K562 (cell line): ENCODE measurements around the gene CEND1. TPM values are rescaled to one million over a fixed set of nuclear protein-coding genes. Genes with fewer than 3 reads are reported as not detected.

Experiments used
- BHLHE40 ChIP-seq: IDR thresholded peaks from 2 replicates; pipeline ENCODE4 v1.6.1; 2011; ENCODE audit warnings: low read length, improper control_type of control experiment
- BRCA1 ChIP-seq, 2 experiments: fragments of 450-650 bp in 1 of 2; sonication (generic) in 1 of 2; formaldehyde crosslinking in 1 of 2; IDR thresholded peaks; 2 replicates each; pipeline versions ENCODE4 v1.5.0 to v1.6.1; 2017 to 2020; ENCODE audit warnings: mild to moderate bottlenecking in 1 of 2, missing genetic modification reagents in 1 of 2
- C11orf30 ChIP-seq: fragments of 450-650 bp; IDR thresholded peaks from 2 replicates; pipeline ENCODE4 v1.6.1; 2016; ENCODE audit warnings: low read depth, mild to moderate bottlenecking
- E2F4 ChIP-seq: sonication (generic); formaldehyde crosslinking; IDR thresholded peaks from 2 replicates; pipeline ENCODE4 v1.8.0; 2022; ENCODE audit warnings: mild to moderate bottlenecking, low read depth, missing genetic modification reagents
- ESRRA ChIP-seq: fragments of 450-650 bp; IDR thresholded peaks from 2 replicates; pipeline ENCODE4 v1.6.1; 2014; ENCODE audit warnings: low read depth, mild to moderate bottlenecking, moderate library complexity, borderline replicate concordance
- GATAD2A ChIP-seq: fragments of 450-650 bp; IDR thresholded peaks from 2 replicates; pipeline ENCODE4 v1.6.1; 2017
- HOXB6 ChIP-seq: fragments of 250-450 bp; sonication (Bioruptor Pico); IDR thresholded peaks from 2 replicates; pipeline ENCODE4 v1.5.1; 2022; ENCODE audit warnings: mild to moderate bottlenecking, borderline replicate concordance
- LCOR ChIP-seq: sonication (generic); formaldehyde crosslinking; IDR thresholded peaks from 2 replicates; pipeline ENCODE4 v1.8.0; 2022; ENCODE audit warnings: mild to moderate bottlenecking, missing genetic modification reagents
- MTA3 ChIP-seq: fragments of 450-650 bp; formaldehyde crosslinking; IDR thresholded peaks from 2 replicates; pipeline ENCODE4 v1.6.1; 2017; ENCODE audit warnings: mild to moderate bottlenecking, borderline replicate concordance
- POLR3G ChIP-seq: IDR thresholded peaks from 2 replicates; pipeline ENCODE4 v1.6.1; 2011; ENCODE audit not compliant: insufficient read length, insufficient replicate concordance; ENCODE audit errors: extremely low read depth
- ZBTB2 ChIP-seq: fragments of 450-650 bp; IDR thresholded peaks from 2 replicates; pipeline ENCODE4 v1.6.1; 2016; ENCODE audit warnings: antibody characterized with exemption
- ZNF23 ChIP-seq: fragments of 250-450 bp; sonication (Bioruptor Pico); IDR thresholded peaks from 2 replicates; pipeline ENCODE4 v1.4.0; 2020; ENCODE audit warnings: mild to moderate bottlenecking
- polyA plus RNA-seq, 8 experiments: library from polyadenylated mRNA; depleted of rRNA in 4 of 8; stranded (reverse) in 5 of 8; unstranded in 3 of 8; fragments of >200 nt; fragmentation: Nextera tagmentation in 2 of 8; fragmentation: Illumina TruSeq in 1 of 8; extraction: Ambion mirVana in 2 of 8; extraction: Trizol in 1 of 8; gene quantifications; 2 replicates each; pipeline versions ENCODE4 v1.2.1 to v1.2.3, GENCODE V29; 2011 to 2014; ENCODE audit warnings: inconsistent platforms in 1 of 8, missing spikeins in 1 of 8
- total RNA-seq, 7 experiments: library from RNA; depleted of rRNA in 6 of 7; stranded (reverse); fragments of >200 nt in 6 of 7; fragmentation: Illumina TruSeq in 2 of 7; extraction: Trizol in 2 of 7; gene quantifications; 2 replicates each; pipeline versions ENCODE4 v1.2.1 to v1.2.3, GENCODE V29; 2011 to 2021; ENCODE audit warnings: low replicate concordance in 1 of 7
- TF ChIP-seq, protein P1 (sequence below): sonication (generic); formaldehyde crosslinking; IDR thresholded peaks from 2 replicates; pipeline ENCODE4 v1.8.0; 2022; ENCODE audit warnings: mild to moderate bottlenecking, missing genetic modification reagents
- TF ChIP-seq, protein P2 (sequence below), 2 experiments: fragments of 450-650 bp in 1 of 2; sonication (generic) in 1 of 2; formaldehyde crosslinking in 1 of 2; IDR thresholded peaks; 2 replicates each; pipeline versions ENCODE4 v1.7.1 to v1.9.0; 2016 to 2022; ENCODE audit warnings: inconsistent platforms in 1 of 2, mild to moderate bottlenecking in 1 of 2, missing genetic modification reagents in 1 of 2

Gene CEND1
- total and polyA plus RNA-seq, 9 of the 15 experiments (the other 6 are each of a cell fraction or from before 2014, with no cell fraction given): 0.13 to 0.18 (median 0.16) TPM; not detected in 6

DNA sequence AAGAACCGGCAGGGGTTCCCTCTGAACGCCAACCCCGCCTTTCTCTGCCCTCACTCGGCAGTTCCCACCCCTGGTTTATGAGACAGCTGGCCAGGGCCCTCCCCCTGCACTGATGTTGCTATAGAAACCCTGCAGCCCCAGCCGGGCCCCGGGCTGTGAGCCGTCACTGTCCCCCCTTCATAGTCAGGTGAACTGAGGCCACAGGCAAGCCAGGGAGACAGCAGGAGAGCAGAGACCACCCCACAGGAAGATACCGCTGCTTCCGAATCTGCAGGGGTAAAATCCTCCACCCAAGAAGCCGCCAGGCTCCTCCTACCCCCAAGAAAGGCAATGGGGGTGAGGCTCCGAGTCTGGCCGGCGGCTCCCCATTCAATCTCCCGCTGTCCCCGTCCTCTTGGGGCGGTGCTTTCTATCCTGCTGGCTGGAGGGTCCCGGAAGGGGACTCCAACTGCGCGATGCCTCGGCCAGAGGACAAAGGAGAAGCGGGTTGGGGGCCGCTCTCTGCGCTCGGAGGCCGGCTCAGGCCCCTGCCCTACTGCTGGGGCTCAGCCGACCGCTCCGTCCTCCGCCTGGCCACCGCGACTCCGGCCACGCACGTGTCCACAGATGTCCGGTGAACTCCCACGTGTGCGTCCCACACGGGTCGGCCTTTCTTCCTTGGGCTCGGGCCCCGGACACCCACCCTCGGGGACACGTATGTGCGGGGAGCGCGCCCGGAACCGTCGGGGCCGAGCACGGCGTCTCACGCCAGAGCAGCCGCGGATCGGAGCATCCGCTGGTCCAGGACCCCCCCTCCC lies 7.6 kb upstream of the CEND1 start (continued):
- TF ChIP-seq LCOR: no peak
- peak; percentile 73 for TF ChIP-seq BHLHE40
- no peak for TF ChIP-seq HOXB6 (CRISPR knock-in tag)
- TF ChIP-seq GATAD2A: no peak
- 0 out of 2 replicates have a peak, but pooled peaks have one; percentile 11 for TF ChIP-seq E2F4 (CRISPR knock-in tag)
- no peak for TF ChIP-seq ZNF23 (CRISPR knock-in tag)
- 0 out of 2 replicates have a peak, but pooled peaks have one; percentile 33 for TF ChIP-seq ZBTB2
- TF ChIP-seq ESRRA: no peak
- TF ChIP-seq C11orf30: no peak
- TF ChIP-seq, protein P1, sequence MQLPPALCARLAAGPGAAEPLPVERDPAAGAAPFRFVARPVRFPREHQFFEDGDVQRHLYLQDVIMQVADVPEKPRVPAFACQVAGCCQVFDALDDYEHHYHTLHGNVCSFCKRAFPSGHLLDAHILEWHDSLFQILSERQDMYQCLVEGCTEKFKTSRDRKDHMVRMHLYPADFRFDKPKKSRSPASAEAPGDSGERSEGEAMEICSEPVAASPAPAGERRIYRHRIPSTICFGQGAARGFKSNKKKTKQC (CRISPR knock-in tag): no peak; the same call in none of the 2 replicates
- TF ChIP-seq POLR3G: no peak
- TF ChIP-seq MTA3: no peak
- TF ChIP-seq, protein P2, sequence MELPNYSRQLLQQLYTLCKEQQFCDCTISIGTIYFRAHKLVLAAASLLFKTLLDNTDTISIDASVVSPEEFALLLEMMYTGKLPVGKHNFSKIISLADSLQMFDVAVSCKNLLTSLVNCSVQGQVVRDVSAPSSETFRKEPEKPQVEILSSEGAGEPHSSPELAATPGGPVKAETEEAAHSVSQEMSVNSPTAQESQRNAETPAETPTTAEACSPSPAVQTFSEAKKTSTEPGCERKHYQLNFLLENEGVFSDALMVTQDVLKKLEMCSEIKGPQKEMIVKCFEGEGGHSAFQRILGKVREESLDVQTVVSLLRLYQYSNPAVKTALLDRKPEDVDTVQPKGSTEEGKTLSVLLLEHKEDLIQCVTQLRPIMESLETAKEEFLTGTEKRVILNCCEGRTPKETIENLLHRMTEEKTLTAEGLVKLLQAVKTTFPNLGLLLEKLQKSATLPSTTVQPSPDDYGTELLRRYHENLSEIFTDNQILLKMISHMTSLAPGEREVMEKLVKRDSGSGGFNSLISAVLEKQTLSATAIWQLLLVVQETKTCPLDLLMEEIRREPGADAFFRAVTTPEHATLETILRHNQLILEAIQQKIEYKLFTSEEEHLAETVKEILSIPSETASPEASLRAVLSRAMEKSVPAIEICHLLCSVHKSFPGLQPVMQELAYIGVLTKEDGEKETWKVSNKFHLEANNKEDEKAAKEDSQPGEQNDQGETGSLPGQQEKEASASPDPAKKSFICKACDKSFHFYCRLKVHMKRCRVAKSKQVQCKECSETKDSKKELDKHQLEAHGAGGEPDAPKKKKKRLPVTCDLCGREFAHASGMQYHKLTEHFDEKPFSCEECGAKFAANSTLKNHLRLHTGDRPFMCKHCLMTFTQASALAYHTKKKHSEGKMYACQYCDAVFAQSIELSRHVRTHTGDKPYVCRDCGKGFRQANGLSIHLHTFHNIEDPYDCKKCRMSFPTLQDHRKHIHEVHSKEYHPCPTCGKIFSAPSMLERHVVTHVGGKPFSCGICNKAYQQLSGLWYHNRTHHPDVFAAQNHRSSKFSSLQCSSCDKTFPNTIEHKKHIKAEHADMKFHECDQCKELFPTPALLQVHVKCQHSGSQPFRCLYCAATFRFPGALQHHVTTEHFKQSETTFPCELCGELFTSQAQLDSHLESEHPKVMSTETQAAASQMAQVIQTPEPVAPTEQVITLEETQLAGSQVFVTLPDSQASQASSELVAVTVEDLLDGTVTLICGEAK (IDR thresholded peaks at IDR 0.05): peak; percentile 22; the same call in 1 of the 2 replicates
- TF ChIP-seq, protein P2 (CRISPR knock-in tag; IDR thresholded peaks at IDR 0.05): peak; percentile 8; the same call in 1 of the 2 replicates
- no peak for TF ChIP-seq BRCA1 (IDR thresholded peaks at IDR 0.05)
- TF ChIP-seq BRCA1 (CRISPR knock-in tag; IDR thresholded peaks at IDR 0.05): 0 out of 2 replicates have a peak, but pooled peaks have one; percentile 45
